Loucy (cell line): Measurements from ENCODE around the gene RABL6.

ENCODE experiments used
- H2AFZ ChIP-seq: fragments of 200-600 bp; sonication (generic); 2 replicates; pipeline ENCODE4 v1.6.0; 2016; ENCODE audit warnings: antibody characterized with exemption, mild to moderate bottlenecking, low read length, moderate library complexity
- H3F3A ChIP-seq: fragments of 200-600 bp; 2 replicates; pipeline ENCODE4 v1.6.0; 2016; ENCODE audit warnings: antibody characterized with exemption, low read depth, mild to moderate bottlenecking
- H3K27me3 ChIP-seq: fragments of 200-600 bp; sonication (generic); 2 replicates; pipeline ENCODE4 v1.6.1; 2014; ENCODE audit warnings: low read length, mild to moderate bottlenecking; ENCODE audit not compliant: insufficient read depth, poor library complexity, severe bottlenecking
- H3K36me3 ChIP-seq: fragments of 200-600 bp; sonication (generic); 2 replicates; pipeline ENCODE4 v1.6.1; 2016; ENCODE audit warnings: low read length; ENCODE audit not compliant: insufficient read depth
- H3K4me1 ChIP-seq: fragments of 200-600 bp; sonication (generic); 2 replicates; pipeline ENCODE4 v1.5.1; 2014; ENCODE audit warnings: low read length, mild to moderate bottlenecking; ENCODE audit not compliant: insufficient read depth, poor library complexity, severe bottlenecking
- H3K4me2 ChIP-seq: fragments of 200-600 bp; sonication (generic); 2 replicates; pipeline ENCODE4 v1.6.0; 2014; ENCODE audit warnings: antibody characterized with exemption, low read length, low read depth, mild to moderate bottlenecking; ENCODE audit not compliant: poor library complexity, severe bottlenecking
- H3K4me3 ChIP-seq: fragments of 200-600 bp; sonication (generic); 2 replicates; pipeline ENCODE4 v1.5.1; 2014; ENCODE audit warnings: low read length, mild to moderate bottlenecking, mixed read lengths; ENCODE audit not compliant: poor library complexity, severe bottlenecking
- H3K79me2 ChIP-seq: fragments of 200-600 bp; sonication (generic); 2 replicates; pipeline ENCODE4 v1.6.1; 2014; ENCODE audit warnings: low read length; ENCODE audit not compliant: insufficient read depth
- H3K9ac ChIP-seq: fragments of 200-600 bp; sonication (generic); 2 replicates; pipeline ENCODE4 v1.6.0; 2014; ENCODE audit warnings: mild to moderate bottlenecking, low read depth, low read length, moderate library complexity; ENCODE audit not compliant: poor library complexity, severe bottlenecking
- H3K9me2 ChIP-seq: fragments of 200-600 bp; sonication (generic); replicated peaks from 2 replicates; pipeline ENCODE4 v1.6.1; 2016; ENCODE audit warnings: low read depth, low read length, mixed read lengths
- H3K9me3 ChIP-seq: fragments of 200-600 bp; sonication (generic); 2 replicates; pipeline ENCODE4 v1.6.1; 2014; ENCODE audit warnings: mild to moderate bottlenecking, antibody characterized with exemption, low read length, low read depth; ENCODE audit not compliant: insufficient read depth
- H4K20me1 ChIP-seq: fragments of 200-600 bp; sonication (generic); 2 replicates; pipeline ENCODE4 v1.6.0; 2014; ENCODE audit warnings: antibody characterized with exemption, low read length, mild to moderate bottlenecking; ENCODE audit not compliant: insufficient read depth, poor library complexity, severe bottlenecking
- EZH2phosphoT487 ChIP-seq: fragments of 200-600 bp; IDR thresholded peaks from 2 replicates; pipeline ENCODE4 v1.6.1; 2018; ENCODE audit warnings: antibody characterized with exemption, mild to moderate bottlenecking, moderate library complexity, borderline replicate concordance
- TF ChIP-seq, protein P1 (sequence below): fragments of 200-600 bp; sonication (generic); conservative IDR thresholded peaks from 2 replicates; pipeline ENCODE4 v1.5.1; 2014; ENCODE audit warnings: mild to moderate bottlenecking, antibody characterized with exemption, low read length

Gene RABL6

DNA sequence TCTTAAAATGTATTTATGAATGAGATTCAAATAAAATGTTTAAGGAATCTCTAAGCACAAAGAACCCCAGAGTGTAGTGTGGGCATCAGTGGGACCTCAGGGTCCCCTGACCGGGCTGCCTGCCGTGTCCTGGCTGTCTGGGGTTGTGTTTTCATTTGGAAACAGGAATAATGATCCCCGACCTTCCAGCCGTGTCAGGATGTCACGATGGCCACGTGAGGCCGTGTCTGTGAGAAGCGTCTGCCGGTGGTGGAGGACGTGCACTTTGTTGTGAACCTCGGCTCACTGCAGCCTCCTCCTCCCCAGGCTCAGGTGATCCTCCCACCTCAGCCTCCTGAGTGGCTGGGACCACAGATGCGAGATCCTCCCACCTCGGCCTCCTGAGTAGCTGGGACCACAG is 82.9 kb downstream of the RABL6 start:
- Histone ChIP-seq H3K36me3 (peaks cover 10% of the 10 kb centered on the region; the same call in 1 of the 2 replicates), H3K9me2 (no peaks in the 10 kb centered on the region)

More for the DNA sequence above, 82.9 kb downstream of the RABL6 start:
- no peak for TF ChIP-seq EZH2phosphoT487
- TF ChIP-seq, protein P1, sequence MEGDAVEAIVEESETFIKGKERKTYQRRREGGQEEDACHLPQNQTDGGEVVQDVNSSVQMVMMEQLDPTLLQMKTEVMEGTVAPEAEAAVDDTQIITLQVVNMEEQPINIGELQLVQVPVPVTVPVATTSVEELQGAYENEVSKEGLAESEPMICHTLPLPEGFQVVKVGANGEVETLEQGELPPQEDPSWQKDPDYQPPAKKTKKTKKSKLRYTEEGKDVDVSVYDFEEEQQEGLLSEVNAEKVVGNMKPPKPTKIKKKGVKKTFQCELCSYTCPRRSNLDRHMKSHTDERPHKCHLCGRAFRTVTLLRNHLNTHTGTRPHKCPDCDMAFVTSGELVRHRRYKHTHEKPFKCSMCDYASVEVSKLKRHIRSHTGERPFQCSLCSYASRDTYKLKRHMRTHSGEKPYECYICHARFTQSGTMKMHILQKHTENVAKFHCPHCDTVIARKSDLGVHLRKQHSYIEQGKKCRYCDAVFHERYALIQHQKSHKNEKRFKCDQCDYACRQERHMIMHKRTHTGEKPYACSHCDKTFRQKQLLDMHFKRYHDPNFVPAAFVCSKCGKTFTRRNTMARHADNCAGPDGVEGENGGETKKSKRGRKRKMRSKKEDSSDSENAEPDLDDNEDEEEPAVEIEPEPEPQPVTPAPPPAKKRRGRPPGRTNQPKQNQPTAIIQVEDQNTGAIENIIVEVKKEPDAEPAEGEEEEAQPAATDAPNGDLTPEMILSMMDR, result no peak
- Histone ChIP-seq H3K4me3 (no peak overlapping the region), H2AFZ (no peak overlapping the region), H3K9me3 (no peaks in the 10 kb centered on the region), H3K4me1 (peaks cover 15% of the 10 kb centered on the region), H4K20me1 (peaks cover 60% of the 10 kb centered on the region), H3K4me2 (no peak overlapping the region), H3K79me2 (peaks cover 93% of the 10 kb centered on the region), H3K27me3 (no peaks in the 10 kb centered on the region), H3F3A (no peaks in the 10 kb centered on the region), H3K9ac (no peak overlapping the region)
